SK-N-MC (cell line): ENCODE measurements around the gene PLEKHA6.

Experiments
- EZH2 ChIP-seq: fragments of 200-600 bp; sonication (generic); IDR thresholded peaks from one replicate; pipeline ENCODE4 v1.6.1; 2017; ENCODE audit warnings: antibody characterized with exemption
- FOXP2 ChIP-seq: optimal IDR thresholded peaks from 2 replicates; pipeline ENCODE3; 2011; ENCODE audit warnings: mild to moderate bottlenecking, moderate library complexity; ENCODE audit not compliant: insufficient read depth; ENCODE audit errors: extremely low read length, control extremely low read depth
- POLR2AphosphoS5 ChIP-seq: IDR thresholded peaks from 2 replicates; pipeline ENCODE4 v1.6.1; 2012; ENCODE audit warnings: mild to moderate bottlenecking, low read depth, low read length, borderline replicate concordance

GRCh38 chr1:204384636-204385352, 25.1 kb upstream of the PLEKHA6 start:
- TF ChIP-seq POLR2AphosphoS5 (no peak), EZH2 (no peak), FOXP2 (no peak)
